Left lung (tissue), 10 donors: Measurements from ENCODE around the gene HSPB9. TPM values are rescaled to one million over a fixed set of nuclear protein-coding genes. Genes with fewer than 3 reads are reported as not detected.
A peak's percentile ranks its signal among the peaks of the same experiment; 100 is the strongest.

Experiments
- ATAC-seq: fragments of 200-7000 bp; cut with Tn5 transposase; one replicate; pipeline ENCODE4 v1.9.1; 2020; ENCODE audit warnings: moderate library complexity
- DNase-seq, 4 donors: peaks; one replicate each; pipeline ENCODE4 v3.0.0-alpha.2; 2013 to 2020
- H3K27ac ChIP-seq, 2 donors: fragments of 200-600 bp; sonication (generic) in 1 of 2; one replicate each; pipeline versions ENCODE4 v1.5.0 to v1.8.0; 2020 to 2021
- H3K27me3 ChIP-seq, 2 donors: fragments of 200-600 bp; sonication (generic) in 1 of 2; one replicate each; pipeline versions ENCODE4 v1.5.0 to v1.8.0; 2020 to 2021
- H3K36me3 ChIP-seq, 2 donors: fragments of 200-600 bp; sonication (generic) in 1 of 2; one replicate each; pipeline versions ENCODE4 v1.5.0 to v1.8.0; 2020 to 2021
- H3K4me1 ChIP-seq, 2 donors: fragments of 200-600 bp; one replicate each; pipeline ENCODE4 v1.8.0; 2021
- H3K4me3 ChIP-seq, 2 donors: fragments of 200-600 bp; sonication (generic) in 1 of 2; one replicate each; pipeline versions ENCODE4 v1.5.0 to v1.8.0; 2020 to 2021; ENCODE audit warnings: mild to moderate bottlenecking in 1 of 2
- H3K9me3 ChIP-seq, 2 donors: fragments of 200-600 bp; sonication (generic) in 1 of 2; one replicate each; pipeline versions ENCODE4 v1.5.0 to v1.8.0; 2020 to 2021
- intact Hi-C, 2 donors: fragments of 100-400 bp; cut with DNase I; formaldehyde crosslinking; loops; one replicate each; pipeline versions ENCODE4 v1.11.2 to v1.14.2; 2022
- polyA plus RNA-seq, 6 donors: library from polyadenylated mRNA; unstranded; fragments of 120-200 nt; gene quantifications; one replicate each; pipeline ENCODE4 v1.2.1, GENCODE V29; 2013; ENCODE audit not compliant: insufficient read length in 6 of 6
- total RNA-seq, 2 donors: library from RNA; stranded (reverse); fragmentation: NEBNext Ultra II Directional; extraction: Animal tissue kit (Norgen Biotek cat#: 25700); gene quantifications; one replicate each; pipeline ENCODE4 v1.2.1, GENCODE V29; 2021
- TF ChIP-seq, protein P1 (sequence below), 2 donors: fragments of 200-600 bp; sonication (generic) in 1 of 2; IDR thresholded peaks; one replicate each; pipeline versions ENCODE4 v1.5.0 to v1.8.0; 2021; ENCODE audit warnings: antibody characterized with exemption in 2 of 2
- donor health status: DM: no; HTN: yes; CAD: no.
- donor health status: DM: no; HTN: no; CAD: no.

Gene HSPB9
- total and polyA plus RNA-seq, 8 donors = 0.24 to 0.43 (median 0.36) TPM; not detected in 2

DNA sequence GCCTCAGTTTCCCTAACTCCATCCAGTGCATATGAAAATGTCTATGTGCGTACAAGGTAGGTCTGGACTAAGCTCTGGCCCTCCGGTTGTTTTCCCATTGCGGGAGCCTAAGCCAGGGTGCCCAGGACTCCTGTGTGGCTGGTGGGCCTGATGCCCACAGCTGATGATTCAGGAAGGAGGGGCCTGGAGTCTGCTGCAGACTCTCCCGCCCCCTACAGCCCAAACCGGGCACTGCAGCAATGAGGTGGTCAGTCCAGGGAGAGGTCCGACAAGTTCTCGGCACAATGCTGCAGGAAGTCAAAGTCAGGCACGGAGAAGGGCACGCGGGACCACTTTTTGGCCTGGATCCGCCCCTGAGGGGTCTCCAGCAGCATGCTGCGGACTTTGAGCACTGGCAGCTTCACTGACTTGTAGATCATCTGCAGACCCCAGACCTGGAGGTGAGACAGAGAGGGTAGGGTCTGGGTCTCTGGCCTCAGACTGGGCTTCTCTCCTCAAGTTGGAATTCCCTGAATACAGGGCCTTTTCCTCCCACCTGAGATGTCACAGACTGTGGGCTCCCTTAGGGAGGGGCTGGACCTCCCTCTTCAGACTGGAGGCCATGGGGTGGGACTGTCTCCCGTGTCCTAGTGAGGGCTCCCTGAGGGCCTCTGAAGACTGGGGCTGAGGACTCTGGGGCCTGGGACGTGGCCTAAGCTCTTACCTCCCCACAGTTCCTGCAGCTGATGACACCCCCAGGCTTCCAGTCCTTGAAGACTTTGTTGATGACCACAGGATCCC, 20.9 kb upstream of the HSPB9 start:
- Histone ChIP-seq H3K4me1 (peaks cover 0 to 10% of the 10 kb centered on the region in 2 donors), H3K27me3 (peaks cover 14 to 21% of the 10 kb centered on the region in 2 donors), H3K9me3 (no peaks in the 10 kb centered on the region), H3K36me3 (peaks cover 0 to 24% of the 10 kb centered on the region in 2 donors), H3K27ac (no peak overlapping the region), H3K4me3 (no peak overlapping the region)
- peak; percentile 88 for ATAC-seq
- peak in 3 of 4 donors; percentile 47 to 87 (median 64) for DNase-seq
- TF ChIP-seq, protein P1, sequence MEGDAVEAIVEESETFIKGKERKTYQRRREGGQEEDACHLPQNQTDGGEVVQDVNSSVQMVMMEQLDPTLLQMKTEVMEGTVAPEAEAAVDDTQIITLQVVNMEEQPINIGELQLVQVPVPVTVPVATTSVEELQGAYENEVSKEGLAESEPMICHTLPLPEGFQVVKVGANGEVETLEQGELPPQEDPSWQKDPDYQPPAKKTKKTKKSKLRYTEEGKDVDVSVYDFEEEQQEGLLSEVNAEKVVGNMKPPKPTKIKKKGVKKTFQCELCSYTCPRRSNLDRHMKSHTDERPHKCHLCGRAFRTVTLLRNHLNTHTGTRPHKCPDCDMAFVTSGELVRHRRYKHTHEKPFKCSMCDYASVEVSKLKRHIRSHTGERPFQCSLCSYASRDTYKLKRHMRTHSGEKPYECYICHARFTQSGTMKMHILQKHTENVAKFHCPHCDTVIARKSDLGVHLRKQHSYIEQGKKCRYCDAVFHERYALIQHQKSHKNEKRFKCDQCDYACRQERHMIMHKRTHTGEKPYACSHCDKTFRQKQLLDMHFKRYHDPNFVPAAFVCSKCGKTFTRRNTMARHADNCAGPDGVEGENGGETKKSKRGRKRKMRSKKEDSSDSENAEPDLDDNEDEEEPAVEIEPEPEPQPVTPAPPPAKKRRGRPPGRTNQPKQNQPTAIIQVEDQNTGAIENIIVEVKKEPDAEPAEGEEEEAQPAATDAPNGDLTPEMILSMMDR (IDR thresholded peaks at IDR 0.05) = peak; percentile 64 to 87
- intact Hi-C loops = no loop called here

DNA sequence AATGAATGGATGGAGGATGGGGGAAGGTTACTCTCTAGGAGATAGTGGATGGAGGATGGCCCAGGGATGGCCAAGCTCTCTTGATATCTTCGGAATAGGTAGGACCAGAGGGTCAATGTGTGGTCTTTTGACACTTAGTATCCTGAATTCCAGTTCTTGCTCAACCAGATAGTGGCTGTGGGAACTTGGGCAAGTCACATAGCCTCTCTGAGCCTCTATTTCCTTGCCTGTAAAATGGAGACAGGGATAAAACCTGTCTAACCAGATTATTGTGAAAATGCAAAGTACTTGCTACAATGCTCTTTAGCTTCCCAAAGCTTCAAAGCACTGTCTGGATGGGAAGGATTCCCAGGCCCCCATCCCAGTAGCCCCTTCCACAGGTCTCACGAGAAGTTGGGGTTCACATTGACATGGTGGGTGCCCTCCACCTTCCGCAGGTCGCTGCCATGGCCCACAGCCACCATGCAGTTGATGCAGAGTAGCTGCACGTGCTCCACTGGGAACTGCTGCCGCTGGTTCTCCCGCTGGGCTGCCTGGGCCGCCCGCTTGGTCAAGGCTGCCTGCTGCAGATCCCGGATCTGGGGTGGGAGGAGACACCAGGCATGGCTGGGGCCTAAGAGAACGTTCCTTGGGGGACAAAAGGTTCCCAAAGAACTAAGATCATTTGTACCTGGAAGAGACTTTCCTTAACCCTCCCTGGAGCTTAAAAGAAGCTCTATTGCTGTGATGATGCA, 19.2 kb upstream of the HSPB9 start:
- Histone ChIP-seq H3K27ac (no peak overlapping the region), H3K9me3 (no peaks in the 10 kb centered on the region), H3K36me3 (peaks cover 0 to 24% of the 10 kb centered on the region in 2 donors), H3K4me3 (no peak overlapping the region), H3K27me3 (peaks cover 0 to 5% of the 10 kb centered on the region in 2 donors), H3K4me1 (peaks cover 0 to 9% of the 10 kb centered on the region in 2 donors)
- ATAC-seq (no peak), DNase-seq (no peak)
- TF ChIP-seq, protein P1 (IDR thresholded peaks at IDR 0.05) = no peak
- intact Hi-C loops = no loop called here

DNA sequence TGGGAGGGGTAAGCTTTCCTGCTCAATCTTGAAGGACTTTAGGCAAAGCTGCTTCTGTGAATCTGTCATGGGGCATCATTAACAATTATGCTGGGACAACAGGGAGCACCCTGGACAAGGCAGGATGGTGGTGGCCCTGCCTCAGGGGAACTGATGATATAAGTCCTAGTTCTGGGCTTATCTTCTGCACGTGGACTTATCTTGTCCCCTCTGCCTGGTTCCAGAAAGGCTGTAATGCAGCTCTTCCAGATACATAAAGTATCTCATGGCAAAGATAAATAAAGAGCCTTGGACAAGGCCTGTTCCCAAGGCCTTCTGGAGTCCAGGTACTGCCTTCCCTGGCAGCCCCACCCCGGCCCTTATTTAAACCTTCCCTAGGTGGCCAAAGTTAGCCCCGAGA, 18.3 kb upstream of the HSPB9 start:
- Histone ChIP-seq H3K27ac (no peak overlapping the region), H3K9me3 (no peaks in the 10 kb centered on the region), H3K4me1 (peaks cover 0 to 9% of the 10 kb centered on the region in 2 donors), H3K27me3 (no peaks in the 10 kb centered on the region), H3K36me3 (peaks cover 0 to 33% of the 10 kb centered on the region in 2 donors), H3K4me3 (no peak overlapping the region)
- intact Hi-C loops = no loop called here
- ATAC-seq = no peak
- TF ChIP-seq, protein P1 (IDR thresholded peaks at IDR 0.05) = no peak
- no peak for DNase-seq

DNA sequence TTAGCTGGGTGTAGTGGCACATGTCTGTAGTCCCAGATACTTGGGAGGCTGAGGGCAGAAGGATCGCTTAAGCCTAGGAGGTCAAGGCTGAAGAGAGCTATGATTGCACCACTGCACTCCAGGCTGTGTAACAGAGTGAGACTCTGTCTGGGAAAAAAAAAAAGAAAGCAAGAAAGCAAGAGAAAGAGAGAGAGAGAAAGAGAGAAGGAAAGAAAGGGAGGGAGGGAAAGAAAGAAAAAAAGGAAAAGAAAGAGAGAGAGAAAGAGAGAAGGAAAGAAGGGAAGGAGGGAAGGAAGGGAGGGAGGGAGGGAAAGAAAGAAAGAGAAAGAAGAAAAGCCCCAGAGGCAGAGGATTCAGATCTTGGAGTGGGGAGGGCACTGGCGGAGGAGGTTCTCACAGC, 16.6 kb upstream of the HSPB9 start:
- no peak for DNase-seq
- Histone ChIP-seq H3K27ac (no peak overlapping the region), H3K4me3 (no peak overlapping the region), H3K4me1 (peaks cover 0 to 9% of the 10 kb centered on the region in 2 donors), H3K27me3 (no peaks in the 10 kb centered on the region), H3K36me3 (peaks cover 0 to 40% of the 10 kb centered on the region in 2 donors), H3K9me3 (no peaks in the 10 kb centered on the region)
- intact Hi-C loops = no loop called here
- TF ChIP-seq, protein P1 (IDR thresholded peaks at IDR 0.05) = no peak
- no peak for ATAC-seq

DNA sequence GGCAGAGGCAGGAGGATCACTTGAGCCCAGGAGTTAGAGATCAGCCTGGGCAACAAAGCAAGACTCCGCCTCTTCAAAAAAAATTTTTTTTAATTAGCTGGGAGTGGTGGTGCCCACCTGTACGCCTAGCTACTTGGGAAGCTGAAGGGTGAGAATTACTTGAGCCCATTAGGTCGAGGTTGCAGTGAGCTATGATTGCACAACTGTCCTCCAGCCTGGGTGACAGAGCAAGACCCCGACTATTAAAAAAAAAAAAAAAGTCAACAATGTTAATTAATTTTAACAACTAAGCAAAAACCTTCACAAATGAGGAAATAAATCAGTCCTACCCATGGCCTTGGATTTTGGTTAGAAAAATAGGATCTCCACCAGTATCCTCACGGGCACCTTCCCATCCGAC, 15.5 kb upstream of the HSPB9 start:
- peaks cover 6 to 20% of the 10 kb centered on the region in 2 donors for H3K4me1 ChIP-seq
- intact Hi-C loops = no loop called here
- H3K9me3 ChIP-seq = no peaks in the 10 kb centered on the region
- ATAC-seq (no peak), DNase-seq (no peak)
- peak overlapping the region in 1 of 2 donors; percentile 38 for H3K4me3 ChIP-seq
- TF ChIP-seq, protein P1 (IDR thresholded peaks at IDR 0.05) = no peak
- no peaks in the 10 kb centered on the region for H3K27me3 ChIP-seq
- H3K36me3 ChIP-seq = peaks cover 0 to 40% of the 10 kb centered on the region in 2 donors
- no peak overlapping the region for H3K27ac ChIP-seq
